UCSD-AML1 (cell line): ENCODE measurements around the gene UNC5A.

Experiments used
- DNase-seq: peaks from one replicate; lab custom pipeline; 2025; ENCODE audit not compliant: unreplicated experiment; lab: John Stamatoyannopoulos, UW

The UNC5A gene

GRCh38 chr5:176810081-176810597 lies at the start of gene UNC5A:
Gene UNC5A, plus strand, starts transcription at chr5:176810559. Its CDS starts 192 bp downstream, at chr5:176810751.
- DNase-seq: peak; percentile 29

- no peak for DNase-seq
Observed at GRCh38 chr5:176761755-176762154, 48.6 kb upstream of the UNC5A start.

GRCh38 chr5:176762489-176762888 lies 47.9 kb upstream of the UNC5A start:
- DNase-seq: no peak

DNA sequence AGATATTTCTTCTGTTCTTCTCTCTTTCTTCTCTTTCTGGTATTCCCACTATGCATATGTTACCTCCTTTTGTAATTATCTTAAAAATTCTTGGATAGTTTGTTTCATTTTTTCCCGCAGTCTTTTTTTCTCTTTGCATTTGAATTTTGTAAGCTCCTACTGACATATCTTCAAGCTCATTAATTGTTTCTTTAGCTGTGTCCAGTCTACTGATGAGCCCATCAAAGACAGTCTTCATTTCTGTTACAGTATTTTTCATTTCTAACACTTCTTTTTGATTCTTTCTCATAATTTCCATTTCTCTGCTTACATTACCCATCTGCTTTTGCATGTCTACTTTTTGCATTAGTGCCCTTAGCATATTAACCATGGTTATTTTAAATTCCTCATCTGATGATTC lies 44.7 kb upstream of the UNC5A start:
- DNase-seq: no peak

DNA sequence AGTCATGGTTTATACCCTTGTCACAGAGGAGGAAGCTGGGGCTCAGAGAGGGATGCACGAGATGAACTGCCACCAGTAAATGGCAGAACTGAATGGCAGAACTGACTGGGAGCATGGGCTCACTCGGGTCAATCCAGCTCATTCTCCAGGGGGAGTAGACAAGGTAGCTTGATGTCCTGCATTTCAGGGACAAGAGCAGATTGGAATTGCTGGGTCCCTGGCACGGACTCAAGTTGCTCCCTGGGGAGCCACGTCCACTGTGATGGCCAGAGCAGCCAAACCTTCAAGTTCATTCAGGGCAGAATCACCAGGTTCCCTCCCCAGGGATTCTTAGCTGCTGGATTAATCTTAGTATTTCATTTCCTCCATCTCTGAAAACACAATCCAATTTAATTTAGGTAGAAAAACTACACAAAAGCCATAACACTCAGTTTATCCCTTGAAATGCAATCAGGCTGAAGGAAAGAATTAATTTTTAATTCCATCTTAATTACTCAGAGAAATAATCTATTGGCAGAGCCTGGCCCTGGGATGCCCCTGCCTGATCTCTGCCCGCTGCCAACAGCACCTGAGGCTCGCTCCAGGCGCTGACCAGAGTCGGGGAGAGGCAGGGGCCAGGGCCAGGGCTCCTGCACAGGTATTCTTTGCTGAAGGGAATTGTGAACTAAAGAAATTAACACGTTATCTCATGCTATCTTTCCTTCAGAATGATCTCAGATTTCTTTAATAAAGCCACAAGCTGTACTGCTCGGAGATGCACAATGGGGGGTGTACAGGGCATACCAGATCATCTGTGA lies 42.0 kb upstream of the UNC5A start:
- DNase-seq: no peak

DNA sequence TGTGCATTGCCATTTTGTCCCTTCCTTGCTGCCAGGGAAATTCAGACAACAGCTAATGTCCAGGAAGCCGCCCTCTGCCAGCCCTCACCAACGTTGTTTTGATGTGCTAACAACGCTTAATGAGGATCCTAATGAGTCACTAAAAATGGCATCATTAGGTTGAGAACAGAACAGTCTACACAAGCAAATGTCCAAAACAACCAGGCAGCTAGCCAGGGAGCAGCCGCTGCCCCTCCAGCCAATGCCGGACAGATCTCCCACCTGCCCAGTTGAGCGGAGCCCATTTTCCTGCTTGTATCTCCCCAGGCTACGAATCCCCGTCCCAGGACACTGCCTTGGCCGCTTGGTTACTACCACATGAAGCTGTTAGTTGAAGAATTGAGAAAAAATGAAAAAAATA lies 40.4 kb upstream of the UNC5A start:
- no peak for DNase-seq

- DNase-seq: no peak
Observed at GRCh38 chr5:176770431-176770830, 39.9 kb upstream of the UNC5A start.

DNA sequence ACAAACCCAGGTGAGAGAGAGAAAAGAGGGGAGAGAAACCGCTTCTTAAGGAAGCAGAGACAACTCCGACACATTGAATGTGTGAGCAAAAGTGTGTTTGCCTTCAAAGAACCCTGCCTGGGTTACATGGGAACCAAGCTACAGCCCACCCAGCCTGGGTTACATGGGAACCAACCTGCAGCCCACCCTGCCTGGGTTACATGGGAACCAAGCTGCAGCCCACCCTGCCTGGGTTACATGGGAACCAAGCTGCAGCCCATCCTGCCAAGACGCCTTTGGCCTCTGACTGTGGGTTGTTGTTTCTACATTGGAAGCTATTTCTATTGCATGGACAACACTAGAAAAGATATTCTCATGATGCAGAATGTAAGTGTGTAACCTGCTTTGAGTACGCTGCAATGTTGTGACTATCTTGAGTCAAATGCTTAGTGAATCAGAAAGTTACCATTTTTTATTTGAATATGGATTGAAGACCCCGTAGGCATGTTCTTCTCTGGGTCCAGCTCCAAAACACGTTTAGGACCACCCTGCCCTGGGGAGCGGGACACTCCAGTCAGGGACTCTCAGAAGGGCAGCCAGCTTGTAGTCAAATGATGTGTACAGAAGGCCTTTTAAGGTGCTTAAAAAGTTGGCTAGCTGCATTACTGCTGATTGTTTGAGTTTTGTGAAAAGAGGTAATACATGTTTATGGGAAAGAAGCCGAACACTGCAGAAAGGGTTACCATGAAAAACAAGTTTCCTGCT lies 39.1 kb upstream of the UNC5A start:
- DNase-seq: no peak

DNA sequence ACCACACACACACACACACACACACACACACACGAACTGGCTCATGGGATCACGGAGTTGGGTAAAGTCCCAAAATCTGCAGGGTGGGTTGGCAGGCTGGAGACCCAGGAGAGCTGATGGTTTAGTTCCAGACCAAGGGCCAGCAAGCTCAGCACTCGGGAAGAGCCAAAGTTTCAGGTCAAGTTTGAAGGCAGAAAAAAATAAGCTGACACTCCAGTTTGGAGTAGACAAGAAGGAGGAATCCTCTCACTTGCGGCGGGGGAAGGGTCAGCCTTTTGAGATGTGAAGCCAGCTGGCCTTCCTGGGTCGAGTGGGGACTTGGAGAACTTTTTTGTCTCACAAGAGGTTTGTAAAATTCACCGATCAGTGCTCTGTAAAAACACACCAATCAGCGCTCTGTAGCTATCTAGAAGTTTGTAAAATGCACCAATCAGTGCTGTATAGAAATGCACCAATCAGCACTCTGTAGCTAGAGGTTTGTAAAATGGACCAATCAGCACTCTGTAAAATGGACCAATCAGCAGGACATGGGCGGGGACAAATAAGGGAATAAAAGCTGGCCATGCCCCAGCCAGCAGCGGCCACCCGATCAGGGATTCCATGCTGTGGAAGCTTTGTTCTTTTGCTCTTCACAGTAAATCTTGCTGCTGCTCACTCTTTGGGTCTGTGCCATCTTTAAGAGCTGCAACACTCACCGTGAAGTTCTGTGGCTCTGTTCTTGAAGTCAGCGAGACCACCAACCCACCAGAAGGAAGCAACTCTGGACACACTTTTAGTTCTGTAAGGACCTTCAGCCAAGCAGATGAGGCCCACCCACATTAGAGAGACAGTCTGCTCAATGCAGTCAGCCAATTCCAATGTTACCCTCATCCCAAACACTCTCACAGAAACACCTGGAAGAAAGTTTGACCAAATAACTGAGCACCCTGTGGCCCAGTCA lies 37.8 kb upstream of the UNC5A start:
- no peak for DNase-seq

DNA sequence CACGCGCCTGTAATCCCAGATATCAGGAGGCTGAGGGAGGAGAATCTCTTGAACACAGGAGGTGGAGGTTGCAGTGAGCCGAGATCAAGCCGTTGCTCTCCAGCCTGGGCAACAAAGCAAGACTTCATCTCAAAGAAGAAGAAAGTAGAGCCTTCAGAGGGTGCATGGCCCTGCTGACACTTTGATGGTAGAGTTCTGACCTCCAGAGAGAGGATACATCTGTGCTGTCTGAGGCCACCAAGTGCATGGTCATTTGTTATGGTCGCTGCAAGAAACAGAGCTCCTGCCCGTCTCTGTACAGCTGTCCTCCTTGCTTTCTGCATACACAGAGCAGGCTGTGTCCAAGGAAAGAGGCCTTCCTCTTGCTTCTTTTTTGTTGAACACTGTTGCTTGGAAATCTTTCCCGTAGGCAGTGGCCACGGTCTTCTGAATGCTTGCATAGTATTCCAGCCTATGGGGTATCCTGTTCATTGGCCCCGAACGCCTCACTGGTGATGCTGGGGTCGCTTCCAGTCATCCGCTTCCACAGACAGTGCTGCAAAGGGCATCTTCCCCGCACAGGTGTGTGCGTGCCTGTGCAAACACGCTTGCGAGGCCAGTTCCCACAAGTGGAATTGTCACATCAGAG lies 36.8 kb upstream of the UNC5A start:
- DNase-seq: no peak

- no peak for DNase-seq
Observed at GRCh38 chr5:176774216-176775171, 35.9 kb upstream of the UNC5A start.

DNA sequence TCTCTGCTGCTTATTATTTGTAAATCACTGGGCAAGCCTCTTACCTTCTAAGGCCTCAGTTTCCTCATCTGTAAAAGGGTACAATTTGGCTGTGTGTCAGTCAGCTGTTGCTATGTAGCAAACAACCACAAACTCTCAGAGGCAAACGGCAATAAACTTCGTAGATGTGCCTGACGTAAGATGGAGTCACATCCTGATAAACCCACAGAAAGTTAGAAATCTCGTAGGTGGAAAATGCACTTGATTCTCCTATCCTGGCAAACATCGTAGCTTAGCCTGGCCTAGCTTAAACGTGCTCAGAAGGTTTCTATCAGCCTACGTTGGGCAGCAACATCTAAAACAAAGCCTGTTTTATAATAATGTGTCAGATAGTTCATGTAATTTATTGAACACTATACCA lies 35.0 kb upstream of the UNC5A start:
- no peak for DNase-seq

DNA sequence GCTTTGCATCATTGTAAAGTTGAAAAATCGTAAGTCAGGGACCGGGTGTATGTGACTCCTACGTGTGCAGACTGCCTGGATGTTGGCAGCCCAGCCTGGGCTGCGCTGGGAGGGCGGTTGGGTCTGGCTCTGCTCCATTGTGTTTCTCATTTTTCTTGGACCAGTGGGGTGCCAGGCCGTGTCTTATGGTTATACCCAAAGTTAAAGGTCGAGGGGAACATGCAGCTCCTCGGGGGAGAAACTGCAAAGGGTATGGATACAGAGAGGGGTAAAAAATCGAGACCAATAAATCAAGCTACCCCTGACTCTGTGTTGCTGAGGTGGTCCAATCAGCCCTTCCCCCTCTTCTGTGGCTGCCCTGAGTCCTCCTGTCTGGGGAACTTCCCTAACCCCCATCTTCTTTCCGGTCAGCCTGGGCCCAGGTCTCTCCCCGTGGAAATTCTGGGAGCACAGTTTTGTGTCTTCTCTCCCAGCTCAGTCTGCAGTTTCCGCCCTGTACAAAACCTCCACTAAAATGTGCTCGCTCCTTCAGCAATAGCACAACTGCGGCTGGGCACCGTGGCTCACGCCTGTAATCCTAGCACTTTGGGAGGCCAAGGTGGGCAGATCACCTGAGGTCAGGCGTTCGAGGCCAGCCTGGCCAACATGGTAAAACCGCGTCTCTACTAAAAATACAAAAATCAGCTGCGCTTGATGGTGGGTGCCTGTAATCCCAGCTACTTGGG lies 34.1 kb upstream of the UNC5A start:
- DNase-seq: no peak

- no peak for DNase-seq
Observed at GRCh38 chr5:176776916-176777315, 33.4 kb upstream of the UNC5A start.

DNA sequence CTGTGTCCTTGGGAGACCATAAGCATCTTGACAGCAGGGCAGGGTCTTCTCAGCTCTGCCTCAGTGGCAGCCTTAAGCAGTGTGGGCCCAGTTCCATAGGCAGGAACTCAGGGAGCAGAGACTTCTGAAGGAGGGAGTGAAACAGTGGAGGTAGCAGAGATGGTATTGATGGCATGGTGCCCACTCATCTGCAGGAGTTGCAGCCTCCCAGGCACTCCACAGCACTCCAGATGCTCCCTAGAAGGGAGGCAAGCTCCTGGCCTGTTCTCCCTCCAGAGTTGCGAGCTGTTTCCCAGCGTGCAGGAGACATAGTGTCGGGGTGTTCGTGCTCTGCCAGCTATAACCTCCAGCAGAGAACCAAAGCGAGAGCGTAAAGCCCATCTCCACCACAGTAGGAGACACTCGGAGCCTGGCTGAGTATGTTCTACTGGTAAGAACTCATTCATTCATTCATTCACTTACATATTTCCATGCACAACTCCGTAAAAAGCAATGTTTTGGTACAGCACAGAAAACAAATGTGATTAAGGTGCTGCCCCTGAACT lies 31.4 kb upstream of the UNC5A start:
- no peak for DNase-seq

GRCh38 chr5:176779537-176779936 lies 30.8 kb upstream of the UNC5A start:
- no peak for DNase-seq

GRCh38 chr5:176780176-176781053 lies 29.9 kb upstream of the UNC5A start:
- DNase-seq: no peak

DNA sequence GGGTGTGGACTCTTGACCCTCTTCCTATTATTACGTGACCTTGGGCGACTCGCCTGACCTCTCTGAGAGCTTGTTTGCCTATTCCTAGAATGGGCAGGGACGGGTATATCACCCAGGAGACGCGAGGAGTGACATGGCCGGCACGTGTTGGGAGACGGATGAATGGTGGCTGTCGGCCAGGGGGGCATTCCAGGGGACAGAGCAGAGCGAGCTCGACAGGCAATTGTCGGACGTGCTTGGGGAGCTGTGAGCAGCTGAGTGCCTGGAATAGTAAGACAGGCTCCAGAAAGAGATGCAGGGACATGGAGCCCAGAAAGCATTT lies 29.3 kb upstream of the UNC5A start:
- no peak for DNase-seq
